ENCODE data around the gene COL5A3. TPM values are rescaled to one million over a fixed set of nuclear protein-coding genes. Genes with fewer than 3 reads are reported as not detected.
A peak's percentile ranks its signal among the peaks of the same experiment; 100 is the strongest.

Gene COL5A3
- total and polyA plus RNA-seq, 2 of the 13 experiments (the other 11 are each of a cell fraction or from before 2014, with no cell fraction given), result 0.02 TPM; not detected in 1

GRCh38 chr19:10001899-10002298, 8.4 kb downstream of the COL5A3 start (continued):
- TF ChIP-seq NRL (CRISPR knock-in tag; IDR thresholded peaks at IDR 0.05; ENCODE audit: borderline replicate concordance) (0 out of 2 replicates have a peak, but pooled peaks have one; percentile 28), PPARG (CRISPR knock-in tag; conservative IDR thresholded peaks at IDR 0.05) (0 out of 2 replicates have a peak, but pooled peaks have one; percentile 48), TBP (CRISPR knock-in tag; IDR thresholded peaks at IDR 0.05) (no peak), ZNF33B (CRISPR knock-in tag; IDR thresholded peaks at IDR 0.05) (no peak), ZNF720 (CRISPR knock-in tag; IDR thresholded peaks at IDR 0.05) (no peak), NFKB2 (CRISPR knock-in tag; IDR thresholded peaks at IDR 0.05; ENCODE audit: borderline replicate concordance) (no peak), ZNF773 (CRISPR knock-in tag; IDR thresholded peaks at IDR 0.05; ENCODE audit: borderline replicate concordance) (no peak), GATAD2A (CRISPR knock-in tag; IDR thresholded peaks at IDR 0.05) (peak; percentile 70; the same call in 1 of the 2 replicates), CENPX (CRISPR knock-in tag; IDR thresholded peaks at IDR 0.05) (no peak), ZSCAN9 (CRISPR knock-in tag; IDR thresholded peaks at IDR 0.05; ENCODE audit: borderline replicate concordance) (no peak), ZNF788 (CRISPR knock-in tag; IDR thresholded peaks at IDR 0.05; ENCODE audit: borderline replicate concordance) (peak; percentile 80; the same call in 1 of the 2 replicates), TRIM22 (IDR thresholded peaks at IDR 0.05) (no peak), KLF12 (CRISPR knock-in tag; IDR thresholded peaks at IDR 0.05; ENCODE audit: borderline replicate concordance) (no peak), ZNF441 (CRISPR knock-in tag; IDR thresholded peaks at IDR 0.05; ENCODE audit: borderline replicate concordance) (0 out of 2 replicates have a peak, but pooled peaks have one; percentile 14), ZNF609 (CRISPR knock-in tag; IDR thresholded peaks at IDR 0.05; ENCODE audit: borderline replicate concordance) (peak; percentile 57; the same call in 1 of the 2 replicates), YEATS2 (CRISPR knock-in tag; IDR thresholded peaks at IDR 0.05; ENCODE audit: borderline replicate concordance) (peak; percentile 34; the same call in 1 of the 2 replicates), PHF8 (CRISPR knock-in tag; IDR thresholded peaks at IDR 0.05) (0 out of 2 replicates have a peak, but pooled peaks have one; percentile 29), NR2F2 (IDR thresholded peaks at IDR 0.05; ENCODE audit: borderline replicate concordance, low read depth) (0 out of 2 replicates have a peak, but pooled peaks have one; percentile 17), NFE2L2 (IDR thresholded peaks at IDR 0.05; ENCODE audit: low read length) (peak; percentile 87), SPEN (CRISPR knock-in tag; IDR thresholded peaks at IDR 0.05; ENCODE audit: low read depth) (peak; percentile 86)
- TF ChIP-seq, protein P1, sequence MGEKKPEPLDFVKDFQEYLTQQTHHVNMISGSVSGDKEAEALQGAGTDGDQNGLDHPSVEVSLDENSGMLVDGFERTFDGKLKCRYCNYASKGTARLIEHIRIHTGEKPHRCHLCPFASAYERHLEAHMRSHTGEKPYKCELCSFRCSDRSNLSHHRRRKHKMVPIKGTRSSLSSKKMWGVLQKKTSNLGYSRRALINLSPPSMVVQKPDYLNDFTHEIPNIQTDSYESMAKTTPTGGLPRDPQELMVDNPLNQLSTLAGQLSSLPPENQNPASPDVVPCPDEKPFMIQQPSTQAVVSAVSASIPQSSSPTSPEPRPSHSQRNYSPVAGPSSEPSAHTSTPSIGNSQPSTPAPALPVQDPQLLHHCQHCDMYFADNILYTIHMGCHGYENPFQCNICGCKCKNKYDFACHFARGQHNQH (CRISPR knock-in tag; IDR thresholded peaks at IDR 0.05), result peak; percentile 76; the same call in 1 of the 2 replicates
- TF ChIP-seq, protein P2, sequence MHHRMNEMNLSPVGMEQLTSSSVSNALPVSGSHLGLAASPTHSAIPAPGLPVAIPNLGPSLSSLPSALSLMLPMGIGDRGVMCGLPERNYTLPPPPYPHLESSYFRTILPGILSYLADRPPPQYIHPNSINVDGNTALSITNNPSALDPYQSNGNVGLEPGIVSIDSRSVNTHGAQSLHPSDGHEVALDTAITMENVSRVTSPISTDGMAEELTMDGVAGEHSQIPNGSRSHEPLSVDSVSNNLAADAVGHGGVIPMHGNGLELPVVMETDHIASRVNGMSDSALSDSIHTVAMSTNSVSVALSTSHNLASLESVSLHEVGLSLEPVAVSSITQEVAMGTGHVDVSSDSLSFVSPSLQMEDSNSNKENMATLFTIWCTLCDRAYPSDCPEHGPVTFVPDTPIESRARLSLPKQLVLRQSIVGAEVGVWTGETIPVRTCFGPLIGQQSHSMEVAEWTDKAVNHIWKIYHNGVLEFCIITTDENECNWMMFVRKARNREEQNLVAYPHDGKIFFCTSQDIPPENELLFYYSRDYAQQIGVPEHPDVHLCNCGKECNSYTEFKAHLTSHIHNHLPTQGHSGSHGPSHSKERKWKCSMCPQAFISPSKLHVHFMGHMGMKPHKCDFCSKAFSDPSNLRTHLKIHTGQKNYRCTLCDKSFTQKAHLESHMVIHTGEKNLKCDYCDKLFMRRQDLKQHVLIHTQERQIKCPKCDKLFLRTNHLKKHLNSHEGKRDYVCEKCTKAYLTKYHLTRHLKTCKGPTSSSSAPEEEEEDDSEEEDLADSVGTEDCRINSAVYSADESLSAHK (CRISPR knock-in tag; IDR thresholded peaks at IDR 0.05; ENCODE audit: borderline replicate concordance), result no peak
